Measurements from ENCODE around the gene MICALL2.

The MICALL2 gene

DNA sequence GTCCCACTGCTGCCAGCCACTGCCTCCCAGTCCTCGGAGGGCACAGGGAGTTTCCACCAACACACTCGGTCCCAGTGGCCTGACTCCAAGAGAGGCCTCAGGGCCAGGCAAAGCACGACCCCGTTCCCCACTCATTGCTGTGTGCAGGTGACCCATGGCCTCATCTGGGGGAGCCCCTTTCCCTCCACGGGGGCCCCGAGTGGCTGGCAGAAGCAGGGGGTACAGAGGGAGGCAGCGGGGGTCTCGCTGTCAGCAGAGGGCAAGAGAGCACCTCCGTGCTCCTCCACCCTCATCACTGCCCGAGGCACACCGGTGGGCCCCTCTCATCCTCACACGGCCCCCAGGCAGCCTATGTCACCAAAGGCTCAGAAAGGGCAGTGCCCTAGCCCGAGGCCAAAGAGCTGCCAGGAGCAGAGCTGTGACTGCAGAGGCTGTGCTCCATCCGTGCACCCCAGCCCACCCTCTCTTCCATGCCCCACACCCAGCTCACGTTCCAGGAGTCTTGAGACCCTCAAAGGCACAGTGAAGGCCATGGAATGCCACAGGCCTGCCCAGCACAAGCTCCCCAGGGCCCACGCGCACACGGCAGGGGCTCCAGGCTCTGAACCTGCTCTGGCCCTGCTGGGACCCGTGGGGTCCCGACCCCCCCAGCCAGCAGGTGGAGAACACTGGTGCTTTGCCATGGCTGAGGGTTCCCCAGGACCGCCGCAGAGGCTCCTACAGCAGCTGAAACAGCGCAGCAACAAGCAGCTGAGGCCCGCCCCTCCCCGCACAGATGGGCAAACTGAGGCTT is 25.9 kb downstream of the MICALL2 start:
- H3K36me3 ChIP-seq (ENCODE audit: control insufficient read depth, insufficient read depth, low read length): no peaks in the 10 kb centered on the region
- no peak overlapping the region for H3K4me3 ChIP-seq (ENCODE audit: insufficient read depth, low read depth, low read length)
- 88 to 91% methylated on average over 25 of the region's 25 CpGs for WGBS, 2 experiments
- no peak overlapping the region for H3K27ac ChIP-seq (ENCODE audit: insufficient read depth, low read depth, low read length, poor library complexity, severe bottlenecking)
- no peaks in the 10 kb centered on the region for H3K9me3 ChIP-seq (ENCODE audit: control insufficient read depth, low read length)
- H3K4me1 ChIP-seq (ENCODE audit: control insufficient read depth, insufficient read depth, low read length): peaks cover 5% of the 10 kb centered on the region
- H3K27me3 ChIP-seq (ENCODE audit: control insufficient read depth, insufficient read depth, low read length, poor library complexity, severe bottlenecking): peaks cover 5% of the 10 kb centered on the region

DNA sequence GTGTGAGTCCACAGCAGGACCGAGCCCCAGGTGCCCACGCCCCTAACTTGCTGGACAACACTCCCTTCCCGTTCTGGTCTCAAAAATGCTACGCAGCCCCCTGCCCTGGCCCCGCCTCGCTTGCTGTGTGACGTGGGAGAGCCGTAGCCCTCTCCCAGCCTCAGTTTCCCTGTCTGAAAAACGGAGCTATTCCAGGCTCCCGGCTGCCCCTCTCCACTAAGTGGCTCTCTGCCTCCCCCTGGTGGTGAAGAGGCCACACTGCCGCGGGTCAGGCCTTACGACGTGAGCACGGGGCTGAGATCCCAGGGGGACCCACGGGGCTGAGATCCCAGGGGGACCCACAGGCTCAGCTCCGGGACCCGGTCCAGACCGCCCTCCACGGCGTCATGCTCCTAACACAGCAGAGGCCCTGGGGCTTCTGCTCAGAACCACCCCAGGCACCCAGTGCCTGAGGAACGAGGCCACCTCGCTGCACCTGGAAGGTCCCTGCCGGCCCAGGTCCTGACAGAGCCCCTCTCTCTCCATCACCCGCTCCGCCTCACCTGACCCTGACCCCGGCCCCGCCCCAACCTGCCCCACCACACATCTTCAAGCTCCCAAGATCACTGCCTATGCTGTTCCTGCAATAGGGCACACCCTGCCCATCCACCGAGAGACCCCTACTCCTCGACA is 26.7 kb downstream of the MICALL2 start:
- H3K27me3 ChIP-seq (ENCODE audit: control insufficient read depth, insufficient read depth, low read length, poor library complexity, severe bottlenecking): peaks cover 5% of the 10 kb centered on the region
- H3K4me3 ChIP-seq (ENCODE audit: insufficient read depth, low read depth, low read length): no peak overlapping the region
- H3K4me1 ChIP-seq (ENCODE audit: control insufficient read depth, insufficient read depth, low read length): peaks cover 5% of the 10 kb centered on the region
- 27 to 28% methylated on average over 30 of the region's 30 CpGs for WGBS, 2 experiments
- H3K36me3 ChIP-seq (ENCODE audit: control insufficient read depth, insufficient read depth, low read length): no peaks in the 10 kb centered on the region
- no peaks in the 10 kb centered on the region for H3K9me3 ChIP-seq (ENCODE audit: control insufficient read depth, low read length)
- no peak overlapping the region for H3K27ac ChIP-seq (ENCODE audit: insufficient read depth, low read depth, low read length, poor library complexity, severe bottlenecking)

DNA sequence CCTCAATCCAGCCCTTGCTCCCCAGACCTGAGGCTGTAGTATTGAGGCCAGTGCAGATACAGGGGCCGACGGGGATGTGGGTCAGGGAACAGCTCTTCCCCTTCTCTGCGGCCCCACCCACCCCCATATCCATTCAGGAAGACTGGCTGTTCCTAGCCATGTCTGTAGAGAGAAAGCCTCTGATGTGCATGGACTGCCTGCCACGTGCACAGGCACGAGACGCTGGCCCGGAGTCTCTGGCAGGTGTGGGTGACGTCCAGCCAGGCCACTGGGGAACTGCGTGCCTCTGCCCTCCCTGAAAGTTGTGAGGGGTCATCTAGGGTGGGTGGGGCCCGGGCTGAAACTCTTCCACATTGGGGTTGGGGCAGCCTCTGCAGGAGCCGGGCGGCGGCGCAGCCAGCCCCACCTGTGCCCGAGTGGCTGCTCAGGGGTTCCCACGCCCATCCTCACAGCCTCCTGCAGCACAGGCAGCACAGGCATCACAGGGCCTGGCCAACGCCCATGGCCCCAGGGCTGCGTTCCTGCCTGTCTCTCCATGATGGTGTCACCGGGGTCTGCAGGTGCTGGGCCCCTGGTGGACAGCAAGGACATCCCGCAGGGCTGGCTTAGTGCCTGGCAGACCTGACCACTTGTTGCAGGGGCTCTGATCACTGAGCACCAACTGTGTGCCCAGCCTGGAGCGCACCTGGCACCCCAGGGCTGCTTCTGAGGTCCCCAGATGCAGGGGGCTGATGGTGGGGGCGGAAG is 27.5 kb downstream of the MICALL2 start:
- no peak overlapping the region for H3K4me3 ChIP-seq (ENCODE audit: insufficient read depth, low read depth, low read length)
- no peaks in the 10 kb centered on the region for H3K36me3 ChIP-seq (ENCODE audit: control insufficient read depth, insufficient read depth, low read length)
- H3K4me1 ChIP-seq (ENCODE audit: control insufficient read depth, insufficient read depth, low read length): peaks cover 5% of the 10 kb centered on the region
- H3K9me3 ChIP-seq (ENCODE audit: control insufficient read depth, low read length): no peaks in the 10 kb centered on the region
- no peak overlapping the region for H3K27ac ChIP-seq (ENCODE audit: insufficient read depth, low read depth, low read length, poor library complexity, severe bottlenecking)
- peaks cover 5% of the 10 kb centered on the region for H3K27me3 ChIP-seq (ENCODE audit: control insufficient read depth, insufficient read depth, low read length, poor library complexity, severe bottlenecking)
- WGBS, 2 experiments: 77% methylated on average over 22 of the region's 22 CpGs

DNA sequence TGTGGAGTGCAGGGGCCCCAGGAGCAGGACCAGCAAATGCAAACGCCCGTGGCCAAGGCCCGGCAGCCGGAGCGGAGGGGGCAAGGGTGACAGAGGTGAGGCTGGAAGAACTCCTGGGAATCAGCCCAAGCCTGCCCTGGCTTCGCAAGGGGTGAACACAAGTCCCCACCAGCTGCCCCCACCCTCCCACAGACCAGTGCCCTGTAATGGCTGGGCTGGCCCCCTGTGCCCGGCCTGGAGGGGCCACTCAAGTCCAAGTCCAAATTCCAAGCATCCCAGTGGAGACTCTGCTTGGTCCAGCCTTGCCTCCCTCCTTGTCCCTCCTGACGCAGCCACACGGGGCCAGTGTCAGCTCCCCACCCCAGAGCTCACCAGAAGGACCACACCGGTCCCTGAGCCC is 28.0 kb downstream of the MICALL2 start:
- WGBS, 2 experiments: 82 to 83% methylated on average over 10 of the region's 10 CpGs

DNA sequence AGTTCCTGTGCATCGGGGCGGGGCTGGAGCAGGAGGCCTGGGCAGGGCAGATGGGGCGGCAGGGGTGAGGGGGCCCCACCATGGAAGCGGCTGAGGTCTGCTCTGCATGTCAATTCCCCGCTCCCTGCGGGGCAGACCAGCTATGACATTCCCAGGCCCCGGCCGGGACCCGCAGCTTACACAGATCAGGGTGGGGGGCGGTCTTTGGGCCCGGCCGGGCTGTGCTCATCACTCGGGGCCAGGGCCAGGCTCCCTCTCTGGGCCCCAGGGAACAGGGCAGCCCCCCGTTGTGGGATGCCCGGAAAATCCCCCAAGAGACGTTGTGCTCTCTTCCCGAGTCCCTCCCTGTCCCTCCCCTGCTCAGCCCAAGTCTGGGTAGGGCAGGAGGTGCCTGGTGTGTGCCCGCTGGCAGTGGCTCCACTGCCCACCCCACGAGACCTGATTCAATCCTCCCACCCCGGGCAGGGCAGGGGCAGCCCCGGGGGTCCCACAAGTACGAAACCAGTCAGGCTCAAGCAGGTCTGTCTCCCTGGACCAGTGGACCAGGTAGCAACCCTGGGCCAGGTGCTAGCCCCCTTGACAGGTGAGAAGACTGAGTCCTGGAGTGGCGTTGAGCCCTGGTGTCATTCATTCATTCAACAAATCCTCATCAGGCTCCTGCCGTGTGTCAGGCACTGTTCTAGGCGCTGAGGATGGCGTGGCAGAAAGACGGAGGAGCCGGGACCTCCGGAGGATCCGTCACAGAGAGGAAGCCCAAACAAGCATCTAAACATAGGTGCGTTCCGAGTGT is 29.0 kb downstream of the MICALL2 start:
- 75% methylated on average over 32 of the region's 32 CpGs for WGBS, 2 experiments
- Histone ChIP-seq H3K27me3 (ENCODE audit: control insufficient read depth, insufficient read depth, low read length, poor library complexity, severe bottlenecking) (peaks cover 5% of the 10 kb centered on the region), H3K27ac (ENCODE audit: insufficient read depth, low read depth, low read length, poor library complexity, severe bottlenecking) (no peak overlapping the region), H3K4me1 (ENCODE audit: control insufficient read depth, insufficient read depth, low read length) (peaks cover 5% of the 10 kb centered on the region), H3K9me3 (ENCODE audit: control insufficient read depth, low read length) (no peaks in the 10 kb centered on the region), H3K36me3 (ENCODE audit: control insufficient read depth, insufficient read depth, low read length) (no peaks in the 10 kb centered on the region), H3K4me3 (ENCODE audit: insufficient read depth, low read depth, low read length) (no peak overlapping the region)

More for the DNA sequence above, 28.0 kb downstream of the MICALL2 start:
- Histone ChIP-seq H3K27me3 (ENCODE audit: control insufficient read depth, insufficient read depth, low read length, poor library complexity, severe bottlenecking) (peaks cover 5% of the 10 kb centered on the region), H3K27ac (ENCODE audit: insufficient read depth, low read depth, low read length, poor library complexity, severe bottlenecking) (no peak overlapping the region), H3K4me1 (ENCODE audit: control insufficient read depth, insufficient read depth, low read length) (peaks cover 5% of the 10 kb centered on the region), H3K9me3 (ENCODE audit: control insufficient read depth, low read length) (no peaks in the 10 kb centered on the region), H3K36me3 (ENCODE audit: control insufficient read depth, insufficient read depth, low read length) (no peaks in the 10 kb centered on the region), H3K4me3 (ENCODE audit: insufficient read depth, low read depth, low read length) (no peak overlapping the region)

DNA sequence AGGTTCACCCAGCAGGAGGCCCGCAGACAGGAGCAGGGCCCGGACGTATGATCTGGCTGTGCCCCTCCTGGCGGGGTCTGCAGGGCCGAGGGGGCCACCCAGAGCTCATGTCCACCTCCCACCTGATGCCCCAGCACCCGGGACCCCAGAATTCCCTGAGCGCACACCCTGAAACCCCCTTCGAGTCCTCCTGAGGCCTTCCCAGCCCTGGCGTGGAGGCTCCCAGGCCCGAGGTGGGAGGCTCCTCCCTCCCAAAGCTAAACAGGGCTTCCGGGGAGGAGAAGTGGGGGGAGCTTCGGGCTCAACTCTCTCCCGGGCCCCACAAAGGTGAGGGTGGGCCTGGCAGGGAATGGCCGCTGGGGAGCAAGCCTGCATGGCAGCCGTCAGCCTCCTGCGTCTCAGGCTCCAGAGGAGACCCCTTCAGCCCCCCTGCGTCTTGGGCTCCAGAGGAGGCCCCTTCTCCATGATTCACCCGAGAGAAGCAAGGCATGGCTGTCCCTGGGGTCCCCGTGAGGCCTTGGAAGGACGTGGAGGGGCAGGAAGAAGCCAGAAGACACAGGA is 30.2 kb downstream of the MICALL2 start:
- no peaks in the 10 kb centered on the region for H3K36me3 ChIP-seq (ENCODE audit: control insufficient read depth, insufficient read depth, low read length)
- no peaks in the 10 kb centered on the region for H3K9me3 ChIP-seq (ENCODE audit: control insufficient read depth, low read length)
- no peak overlapping the region for H3K27ac ChIP-seq (ENCODE audit: insufficient read depth, low read depth, low read length, poor library complexity, severe bottlenecking)
- H3K27me3 ChIP-seq (ENCODE audit: control insufficient read depth, insufficient read depth, low read length, poor library complexity, severe bottlenecking): peaks cover 5% of the 10 kb centered on the region
- WGBS, 2 experiments: 78 to 82% methylated on average over 20 of the region's 20 CpGs
- no peak overlapping the region for H3K4me3 ChIP-seq (ENCODE audit: insufficient read depth, low read depth, low read length)
- peaks cover 5% of the 10 kb centered on the region for H3K4me1 ChIP-seq (ENCODE audit: control insufficient read depth, insufficient read depth, low read length)

DNA sequence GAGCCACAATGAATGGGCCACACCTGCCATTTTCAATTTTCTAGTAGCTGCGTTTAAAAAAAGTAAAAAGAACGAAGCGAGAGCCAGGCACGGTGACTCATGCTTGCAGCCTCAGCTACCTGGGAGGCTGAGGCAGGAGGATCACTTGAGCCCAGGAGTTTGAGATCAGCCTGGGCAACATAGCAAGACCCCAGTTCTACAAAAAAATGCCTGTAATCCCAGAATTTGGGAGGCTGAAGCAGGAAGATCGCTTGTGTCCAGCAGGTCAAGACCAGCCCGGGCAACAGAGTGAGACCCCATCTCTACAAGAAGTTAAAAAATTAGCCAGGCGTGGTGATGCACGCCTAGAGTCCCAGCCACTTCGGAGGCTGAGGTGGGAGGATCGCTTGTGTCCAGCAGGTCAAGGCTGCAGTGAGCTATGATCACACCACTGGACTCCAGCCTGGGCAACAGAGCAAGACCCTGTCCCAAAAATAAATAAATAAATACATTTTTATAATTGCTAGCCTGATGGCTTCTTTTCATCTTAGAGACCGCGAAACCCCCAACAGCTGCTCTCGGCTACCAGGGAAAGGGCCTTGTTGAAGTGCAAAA is 32.1 kb downstream of the MICALL2 start:
- no peaks in the 10 kb centered on the region for H3K36me3 ChIP-seq (ENCODE audit: control insufficient read depth, insufficient read depth, low read length)
- peaks cover 9% of the 10 kb centered on the region for H3K27me3 ChIP-seq (ENCODE audit: control insufficient read depth, insufficient read depth, low read length, poor library complexity, severe bottlenecking)
- H3K9me3 ChIP-seq (ENCODE audit: control insufficient read depth, low read length): no peaks in the 10 kb centered on the region
- 91 to 95% methylated on average over 13 of the region's 13 CpGs for WGBS, 2 experiments
- no peak overlapping the region for H3K4me3 ChIP-seq (ENCODE audit: insufficient read depth, low read depth, low read length)
- H3K4me1 ChIP-seq (ENCODE audit: control insufficient read depth, insufficient read depth, low read length): peaks cover 5% of the 10 kb centered on the region
- H3K27ac ChIP-seq (ENCODE audit: insufficient read depth, low read depth, low read length, poor library complexity, severe bottlenecking): no peak overlapping the region

DNA sequence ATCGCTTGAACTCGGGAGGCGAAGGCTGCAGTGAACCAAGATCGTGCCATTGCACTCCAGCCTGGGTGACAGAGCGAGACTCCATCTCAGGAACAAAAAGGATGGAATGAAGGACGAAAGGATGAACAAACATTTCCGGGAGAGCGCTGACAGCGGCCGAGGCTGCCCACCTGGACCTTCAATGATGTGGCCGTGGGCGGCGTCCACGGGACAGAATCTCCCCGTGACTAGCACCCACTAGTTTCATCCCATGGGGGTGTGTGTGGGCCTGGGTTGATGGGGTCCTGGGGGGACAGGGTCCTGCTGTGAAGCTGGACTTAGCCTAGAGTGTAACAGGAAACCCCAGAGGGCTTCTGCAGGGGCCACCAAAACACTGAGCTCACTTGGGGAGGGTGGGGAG is 32.8 kb downstream of the MICALL2 start:
- Histone ChIP-seq H3K36me3 (ENCODE audit: control insufficient read depth, insufficient read depth, low read length) (no peaks in the 10 kb centered on the region), H3K27me3 (ENCODE audit: control insufficient read depth, insufficient read depth, low read length, poor library complexity, severe bottlenecking) (peaks cover 5% of the 10 kb centered on the region), H3K9me3 (ENCODE audit: control insufficient read depth, low read length) (no peaks in the 10 kb centered on the region), H3K4me1 (ENCODE audit: control insufficient read depth, insufficient read depth, low read length) (peaks cover 5% of the 10 kb centered on the region), H3K4me3 (ENCODE audit: insufficient read depth, low read depth, low read length) (no peak overlapping the region), H3K27ac (ENCODE audit: insufficient read depth, low read depth, low read length, poor library complexity, severe bottlenecking) (no peak overlapping the region)
- 94 to 95% methylated on average over 15 of the region's 15 CpGs for WGBS, 2 experiments

DNA sequence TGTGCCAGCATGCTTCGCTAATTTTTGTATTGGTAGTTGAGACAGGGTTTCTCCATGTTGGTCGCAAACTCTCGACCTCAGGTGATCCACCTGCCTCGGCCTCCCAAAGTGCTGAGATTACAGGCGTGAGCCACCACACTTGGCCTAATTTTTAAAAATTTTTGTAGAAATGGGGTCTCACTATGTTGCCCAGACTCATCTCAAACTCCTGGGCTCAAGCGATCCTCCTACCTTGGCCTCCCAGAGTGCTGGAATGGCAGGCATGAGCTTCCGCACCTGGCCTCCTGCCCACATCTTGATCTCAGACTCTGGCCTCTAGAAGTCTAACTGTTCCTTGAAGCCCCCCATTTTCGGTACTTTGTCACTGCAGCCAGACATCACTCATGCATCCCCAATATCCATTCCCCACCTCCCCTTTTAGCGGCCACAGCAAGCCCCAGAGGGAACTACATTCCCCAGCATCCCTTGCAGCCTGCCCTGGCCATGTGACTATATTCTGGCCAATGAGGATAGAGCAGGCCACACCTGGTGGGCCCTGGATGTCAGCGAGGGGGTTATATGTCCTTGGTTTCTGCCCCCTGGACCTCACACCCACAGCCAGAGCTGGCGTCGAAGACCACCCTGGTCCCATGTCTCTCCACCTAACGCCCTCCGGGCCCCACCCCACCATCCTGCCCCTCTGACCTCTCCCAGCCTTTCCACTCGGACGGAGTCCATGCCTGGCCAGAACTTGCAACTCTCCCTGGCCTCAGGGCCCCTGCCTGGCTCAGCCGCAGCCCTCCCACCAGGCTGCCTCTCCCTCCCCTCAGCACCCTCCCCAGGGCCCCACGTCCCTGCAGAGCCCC is 33.8 kb downstream of the MICALL2 start:
- H3K36me3 ChIP-seq (ENCODE audit: control insufficient read depth, insufficient read depth, low read length): no peaks in the 10 kb centered on the region
- 83 to 86% methylated on average over 18 of the region's 18 CpGs for WGBS, 2 experiments
- H3K4me3 ChIP-seq (ENCODE audit: insufficient read depth, low read depth, low read length): no peak overlapping the region
- no peak overlapping the region for H3K27ac ChIP-seq (ENCODE audit: insufficient read depth, low read depth, low read length, poor library complexity, severe bottlenecking)
- peaks cover 5% of the 10 kb centered on the region for H3K27me3 ChIP-seq (ENCODE audit: control insufficient read depth, insufficient read depth, low read length, poor library complexity, severe bottlenecking)
- peaks cover 5% of the 10 kb centered on the region for H3K4me1 ChIP-seq (ENCODE audit: control insufficient read depth, insufficient read depth, low read length)
- H3K9me3 ChIP-seq (ENCODE audit: control insufficient read depth, low read length): no peaks in the 10 kb centered on the region

Measured in ectodermal cell (in vitro differentiated cells).